ENCODE results near the gene PTPRK.

DNA sequence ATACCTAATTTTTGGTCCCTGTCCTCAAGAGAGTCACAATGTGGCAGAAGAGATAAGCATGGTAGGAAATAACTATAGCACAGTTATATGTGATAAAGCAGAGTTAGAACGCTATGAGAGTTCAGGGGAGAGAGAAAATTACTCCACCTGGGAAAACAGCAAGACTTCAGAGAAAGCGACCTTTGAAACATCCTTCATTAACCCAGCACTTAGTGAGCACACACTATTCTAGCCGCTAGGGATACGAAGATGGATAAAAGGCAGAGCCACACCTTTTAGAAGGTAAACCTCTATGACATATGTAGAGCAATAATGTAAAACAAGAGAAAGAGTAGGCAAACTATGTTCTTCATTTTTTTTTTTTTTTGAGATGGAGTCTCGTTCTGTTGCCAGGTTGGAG lies 264.3 kb downstream of the PTPRK start:
- TF ChIP-seq, protein P1, sequence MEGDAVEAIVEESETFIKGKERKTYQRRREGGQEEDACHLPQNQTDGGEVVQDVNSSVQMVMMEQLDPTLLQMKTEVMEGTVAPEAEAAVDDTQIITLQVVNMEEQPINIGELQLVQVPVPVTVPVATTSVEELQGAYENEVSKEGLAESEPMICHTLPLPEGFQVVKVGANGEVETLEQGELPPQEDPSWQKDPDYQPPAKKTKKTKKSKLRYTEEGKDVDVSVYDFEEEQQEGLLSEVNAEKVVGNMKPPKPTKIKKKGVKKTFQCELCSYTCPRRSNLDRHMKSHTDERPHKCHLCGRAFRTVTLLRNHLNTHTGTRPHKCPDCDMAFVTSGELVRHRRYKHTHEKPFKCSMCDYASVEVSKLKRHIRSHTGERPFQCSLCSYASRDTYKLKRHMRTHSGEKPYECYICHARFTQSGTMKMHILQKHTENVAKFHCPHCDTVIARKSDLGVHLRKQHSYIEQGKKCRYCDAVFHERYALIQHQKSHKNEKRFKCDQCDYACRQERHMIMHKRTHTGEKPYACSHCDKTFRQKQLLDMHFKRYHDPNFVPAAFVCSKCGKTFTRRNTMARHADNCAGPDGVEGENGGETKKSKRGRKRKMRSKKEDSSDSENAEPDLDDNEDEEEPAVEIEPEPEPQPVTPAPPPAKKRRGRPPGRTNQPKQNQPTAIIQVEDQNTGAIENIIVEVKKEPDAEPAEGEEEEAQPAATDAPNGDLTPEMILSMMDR (IDR thresholded peaks at IDR 0.05) = no peak
- TF ChIP-seq POLR2A (IDR thresholded peaks at IDR 0.05) = no peak

All from thyroid gland (tissue), 4 donors.